ENCODE measurements around the gene EIF4E3. TPM values are rescaled to one million over a fixed set of nuclear protein-coding genes. Genes with fewer than 3 reads are reported as not detected.

The EIF4E3 gene
- total RNA-seq, 1 donor from 2014 or later: 48.9 TPM

- intact Hi-C loops (cut with micrococcal nuclease): no loop called here
- H3K4me1 ChIP-seq: peaks cover 8% of the 10 kb centered on the region
- H3K4me3 ChIP-seq: no peak overlapping the region
- no peak for DNase-seq
- TF ChIP-seq CTCF (IDR thresholded peaks at IDR 0.05; ENCODE audit: borderline replicate concordance): no peak
- H3K36me3 ChIP-seq: no peaks in the 10 kb centered on the region
- no peak overlapping the region for H3K27ac ChIP-seq (replicated peaks)
- no peaks in the 10 kb centered on the region for H3K9me3 ChIP-seq (replicated peaks)
- peaks cover 44% of the 10 kb centered on the region for H3K27me3 ChIP-seq (ENCODE audit: low read depth)
Measured at GRCh38 chr3:71751602-71752001, 26.4 kb upstream of the EIF4E3 start.

- no peak overlapping the region for H3K4me3 ChIP-seq
- H3K27ac ChIP-seq (replicated peaks): no peak overlapping the region
- no peak for DNase-seq
- H3K27me3 ChIP-seq (ENCODE audit: low read depth): no peaks in the 10 kb centered on the region
- H3K4me1 ChIP-seq: no peaks in the 10 kb centered on the region
- no peaks in the 10 kb centered on the region for H3K36me3 ChIP-seq
- intact Hi-C loops (cut with micrococcal nuclease): no loop called here
- no peak for TF ChIP-seq CTCF (IDR thresholded peaks at IDR 0.05; ENCODE audit: borderline replicate concordance)
- peaks cover 34% of the 10 kb centered on the region for H3K9me3 ChIP-seq (replicated peaks)
Measured at GRCh38 chr3:71744738-71745137, 19.5 kb upstream of the EIF4E3 start.

GRCh38 chr3:71742621-71743020 is 17.4 kb upstream of the EIF4E3 start:
- DNase-seq: no peak
- intact Hi-C loops (cut with micrococcal nuclease): no loop called here
- TF ChIP-seq CTCF (IDR thresholded peaks at IDR 0.05; ENCODE audit: borderline replicate concordance): no peak

GRCh38 chr3:71734881-71735280 is 9.7 kb upstream of the EIF4E3 start:
- no peaks in the 10 kb centered on the region for H3K36me3 ChIP-seq
- no peak overlapping the region for H3K4me3 ChIP-seq
- TF ChIP-seq CTCF (IDR thresholded peaks at IDR 0.05; ENCODE audit: borderline replicate concordance): no peak
- no peak for DNase-seq
- no peaks in the 10 kb centered on the region for H3K9me3 ChIP-seq (replicated peaks)
- intact Hi-C loops (cut with micrococcal nuclease): no loop called here
- no peaks in the 10 kb centered on the region for H3K27me3 ChIP-seq (ENCODE audit: low read depth)
- peaks cover 3% of the 10 kb centered on the region for H3K4me1 ChIP-seq
- no peak overlapping the region for H3K27ac ChIP-seq (replicated peaks)

More at GRCh38 chr3:71742621-71743020, 17.4 kb upstream of the EIF4E3 start:
- no peak overlapping the region for H3K27ac ChIP-seq (replicated peaks)
- no peaks in the 10 kb centered on the region for H3K27me3 ChIP-seq (ENCODE audit: low read depth)
- H3K4me3 ChIP-seq: no peak overlapping the region
- H3K9me3 ChIP-seq (replicated peaks): peaks cover 34% of the 10 kb centered on the region
- H3K4me1 ChIP-seq: no peaks in the 10 kb centered on the region
- no peaks in the 10 kb centered on the region for H3K36me3 ChIP-seq

GRCh38 chr3:71733319-71733718 is 8.1 kb upstream of the EIF4E3 start:
- no peak for TF ChIP-seq CTCF (IDR thresholded peaks at IDR 0.05; ENCODE audit: borderline replicate concordance)
- no peak overlapping the region for H3K27ac ChIP-seq (replicated peaks)
- H3K27me3 ChIP-seq (ENCODE audit: low read depth): no peaks in the 10 kb centered on the region
- no peaks in the 10 kb centered on the region for H3K36me3 ChIP-seq
- no peak overlapping the region for H3K4me3 ChIP-seq
- H3K9me3 ChIP-seq (replicated peaks): no peaks in the 10 kb centered on the region
- intact Hi-C loops (cut with micrococcal nuclease): no loop called here
- H3K4me1 ChIP-seq: peaks cover 10% of the 10 kb centered on the region
- DNase-seq: no peak

- Histone ChIP-seq H3K9me3 (replicated peaks) (no peaks in the 10 kb centered on the region), H3K27ac (replicated peaks) (no peak overlapping the region), H3K36me3 (no peaks in the 10 kb centered on the region), H3K27me3 (ENCODE audit: low read depth) (no peaks in the 10 kb centered on the region), H3K4me1 (peaks cover 10% of the 10 kb centered on the region), H3K4me3 (no peak overlapping the region)
- no peak for DNase-seq
- intact Hi-C loops (cut with micrococcal nuclease): no loop called here
- TF ChIP-seq CTCF (IDR thresholded peaks at IDR 0.05; ENCODE audit: borderline replicate concordance): no peak
Measured at GRCh38 chr3:71732637-71733036, 7.4 kb upstream of the EIF4E3 start.

Data from left ventricle myocardium inferior (tissue), 1 donor.